Lower leg skin (tissue), 4 donors: ENCODE data around the gene MT1X. TPM values are rescaled to one million over a fixed set of nuclear protein-coding genes. Genes with fewer than 3 reads are reported as not detected.

Experiments used
- DNase-seq, 2 donors: peaks; one replicate each; pipeline ENCODE4 v3.0.0-alpha.2; 2019; ENCODE audit warnings: low spot score in 2 of 2
- H3K4me3 ChIP-seq: fragments of 200-600 bp; sonication (generic); 2 replicates; pipeline ENCODE4 v1.5.1; 2017; ENCODE audit warnings: mild to moderate bottlenecking, low read depth; ENCODE audit not compliant: poor library complexity, severe bottlenecking
- POLR2A ChIP-seq, 2 donors: fragments of 450-650 bp; IDR thresholded peaks; one replicate each; pipeline ENCODE4 v1.6.1; 2016 to 2017; ENCODE audit warnings: antibody characterized with exemption in 2 of 2, mild to moderate bottlenecking in 1 of 2, moderate library complexity in 1 of 2
- WGBS, 2 donors: methylation state at CpG; one replicate each; pipeline ENCODE4 v1.1.5; 2018; 5-methylcytosine and 5-hydroxymethylcytosine counted together
- intact Hi-C: fragments of 100-400 bp; cut with DNase I; formaldehyde crosslinking; loops from one replicate; pipeline ENCODE4 v1.15.0; 2023; ENCODE audit warnings: low total_unique reads
- total RNA-seq, 4 donors: library from RNA; depleted of rRNA; stranded (reverse); fragments of >200 nt; gene quantifications; one replicate each; pipeline ENCODE4 v1.1.0, GENCODE V29; 2016
- TF ChIP-seq, protein P1 (sequence below), 3 donors: fragments of 450-650 bp; IDR thresholded peaks; one replicate each; pipeline ENCODE4 v1.5.1; 2016; ENCODE audit warnings: antibody characterized with exemption in 3 of 3, mild to moderate bottlenecking in 3 of 3, moderate library complexity in 2 of 3

Gene MT1X
- total RNA-seq, 4 donors from 2014 or later = 1,041 to 3,584 (median 2,610) TPM

DNA sequence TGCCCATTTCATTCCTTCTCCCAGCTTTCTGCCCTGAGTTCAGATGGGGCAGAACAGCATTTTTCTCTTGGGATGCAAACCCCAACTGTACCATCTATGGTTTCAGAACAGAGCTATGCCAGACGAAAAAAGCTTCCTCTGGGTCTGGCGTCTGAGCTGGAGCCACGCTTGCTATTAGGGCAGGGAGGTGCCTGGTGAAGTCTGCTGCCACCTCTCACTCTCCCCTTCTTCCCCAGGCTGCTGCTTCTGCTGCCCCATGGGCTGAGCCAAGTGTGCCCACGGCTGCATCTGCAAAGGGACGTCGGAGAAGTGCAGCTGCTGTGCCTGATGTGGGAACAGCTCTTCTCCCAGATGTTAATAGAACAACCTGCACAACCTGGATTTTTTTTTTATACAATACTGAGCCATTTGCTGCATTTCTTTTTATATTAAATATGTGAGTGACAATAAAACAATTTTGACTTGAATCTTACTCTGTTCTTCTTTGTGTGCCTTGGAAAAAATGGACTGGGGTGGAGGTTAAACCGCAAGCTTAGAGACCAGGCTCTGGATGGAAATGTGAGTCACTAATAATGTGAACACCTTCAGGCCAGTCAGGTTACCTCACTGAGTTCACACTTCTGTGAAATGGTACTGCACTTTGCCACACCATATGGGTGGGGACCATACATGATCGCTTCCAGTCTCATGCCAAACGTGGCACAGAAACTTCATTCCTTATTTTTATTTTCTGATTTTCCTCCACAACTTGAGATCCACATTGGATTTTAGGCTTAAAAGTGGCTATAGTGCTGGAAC, 45.5 kb upstream of the MT1X start:
- WGBS, 2 donors = 75 to 76% methylated on average over 9 of the region's 9 CpGs
- intact Hi-C loops = no loop called here
- H3K4me3 ChIP-seq = no peak overlapping the region
- TF ChIP-seq, protein P1, sequence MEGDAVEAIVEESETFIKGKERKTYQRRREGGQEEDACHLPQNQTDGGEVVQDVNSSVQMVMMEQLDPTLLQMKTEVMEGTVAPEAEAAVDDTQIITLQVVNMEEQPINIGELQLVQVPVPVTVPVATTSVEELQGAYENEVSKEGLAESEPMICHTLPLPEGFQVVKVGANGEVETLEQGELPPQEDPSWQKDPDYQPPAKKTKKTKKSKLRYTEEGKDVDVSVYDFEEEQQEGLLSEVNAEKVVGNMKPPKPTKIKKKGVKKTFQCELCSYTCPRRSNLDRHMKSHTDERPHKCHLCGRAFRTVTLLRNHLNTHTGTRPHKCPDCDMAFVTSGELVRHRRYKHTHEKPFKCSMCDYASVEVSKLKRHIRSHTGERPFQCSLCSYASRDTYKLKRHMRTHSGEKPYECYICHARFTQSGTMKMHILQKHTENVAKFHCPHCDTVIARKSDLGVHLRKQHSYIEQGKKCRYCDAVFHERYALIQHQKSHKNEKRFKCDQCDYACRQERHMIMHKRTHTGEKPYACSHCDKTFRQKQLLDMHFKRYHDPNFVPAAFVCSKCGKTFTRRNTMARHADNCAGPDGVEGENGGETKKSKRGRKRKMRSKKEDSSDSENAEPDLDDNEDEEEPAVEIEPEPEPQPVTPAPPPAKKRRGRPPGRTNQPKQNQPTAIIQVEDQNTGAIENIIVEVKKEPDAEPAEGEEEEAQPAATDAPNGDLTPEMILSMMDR (IDR thresholded peaks at IDR 0.05) = no peak
- no peak for TF ChIP-seq POLR2A (IDR thresholded peaks at IDR 0.05)
- DNase-seq = no peak

DNA sequence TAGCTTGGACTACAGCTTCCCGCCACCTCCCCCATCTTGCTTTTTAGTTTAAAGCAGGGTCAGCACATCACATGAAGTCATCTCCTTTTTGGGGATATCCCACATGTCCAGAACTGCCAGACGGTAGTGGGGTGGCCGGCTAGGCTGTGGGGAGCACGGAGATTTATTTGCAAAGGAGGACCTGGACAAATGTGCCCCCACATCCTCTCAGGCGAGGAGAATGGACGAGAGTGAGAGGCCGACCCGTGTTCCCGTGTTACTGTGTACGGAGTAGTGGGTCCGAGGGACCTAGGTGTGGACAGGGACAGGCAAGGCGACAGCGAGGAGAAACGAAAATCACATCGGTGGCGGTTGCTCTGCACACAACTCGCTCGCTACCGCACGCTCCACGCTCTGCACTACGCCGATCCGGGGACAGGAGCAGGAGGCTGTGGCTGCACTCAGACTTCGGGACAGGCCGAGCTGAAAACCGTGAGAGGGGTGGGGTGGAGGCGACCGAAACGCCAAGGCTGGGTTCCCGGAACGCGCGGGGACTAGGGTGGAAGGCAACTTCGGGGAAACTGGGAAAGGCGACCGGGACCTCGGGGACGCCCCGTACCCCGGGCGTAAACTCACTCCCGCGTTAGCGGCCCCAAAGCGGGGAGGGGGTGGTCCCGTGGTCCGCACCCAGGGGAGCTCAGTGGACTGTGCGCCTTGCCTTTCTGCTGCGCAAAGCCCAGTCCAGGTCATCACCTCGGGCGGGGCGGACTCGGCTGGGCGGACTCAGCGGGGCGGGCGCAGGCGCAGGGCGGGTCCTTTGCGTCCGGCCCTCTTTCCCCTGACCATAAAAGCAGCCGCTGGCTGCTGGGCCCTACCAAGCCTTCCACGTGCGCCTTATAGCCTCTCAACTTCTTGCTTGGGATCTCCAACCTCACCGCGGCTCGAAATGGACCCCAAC, 44.2 kb upstream of the MT1X start, which contains the start of gene MT1A:
TSS of gene MT1A (plus strand) at position 853 of the 937 bp plus-strand sequence. CDS start at position 926, 73 bp downstream.
- H3K4me3 ChIP-seq = no peak within 1 kb of the TSS
- WGBS, 2 donors = 21 to 25% methylated on average over 63 to 66 of the region's 68 CpGs
- intact Hi-C loops = no loop called here
- TF ChIP-seq, protein P1 (IDR thresholded peaks at IDR 0.05) = no peak
- TF ChIP-seq POLR2A (IDR thresholded peaks at IDR 0.05) = no peak
- peak; percentile 74 to 97 for DNase-seq

DNA sequence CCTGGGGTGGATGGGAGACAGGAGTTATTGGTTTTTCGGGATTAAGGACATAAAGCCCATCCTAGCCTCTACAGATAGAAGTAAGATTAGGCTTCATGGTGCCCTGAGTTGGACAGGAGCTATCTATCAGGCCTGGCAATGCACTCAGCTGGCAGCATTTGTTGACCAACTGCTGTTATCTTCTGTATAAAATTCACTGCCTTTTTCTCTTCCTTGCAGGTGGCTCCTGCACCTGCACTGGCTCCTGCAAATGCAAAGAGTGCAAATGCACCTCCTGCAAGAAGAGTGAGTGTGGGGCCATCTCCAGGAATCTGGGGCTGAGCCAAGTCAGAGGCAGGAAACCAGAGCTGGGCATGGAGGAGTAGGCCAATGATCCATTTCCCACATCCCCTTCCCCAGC, 43.2 kb upstream of the MT1X start:
- 80 to 93% methylated on average over 1 of the region's 1 CpG for WGBS, 2 donors
- no peak overlapping the region for H3K4me3 ChIP-seq
- no peak for DNase-seq
- TF ChIP-seq, protein P1 (IDR thresholded peaks at IDR 0.05) = no peak
- no peak for TF ChIP-seq POLR2A (IDR thresholded peaks at IDR 0.05)
- intact Hi-C loops = no loop called here

DNA sequence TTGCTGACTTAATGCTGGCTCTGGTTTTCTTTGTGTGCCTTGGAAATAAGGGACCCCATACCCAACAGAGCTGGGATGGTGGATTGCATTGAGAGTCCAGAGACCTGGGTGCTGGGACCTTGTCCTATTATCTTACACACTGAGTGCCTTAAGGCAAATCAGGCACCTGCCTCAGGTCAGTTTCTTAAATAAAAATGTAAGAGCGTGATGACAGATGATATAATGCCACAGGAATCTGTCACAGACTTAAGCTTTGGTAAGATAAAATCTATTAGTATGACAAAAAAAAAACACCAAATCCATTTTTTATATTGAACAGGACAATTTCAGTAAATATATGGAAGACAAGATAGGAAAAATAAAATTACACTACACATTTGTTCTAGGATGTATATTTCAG, 42.2 kb upstream of the MT1X start:
- TF ChIP-seq, protein P1 (IDR thresholded peaks at IDR 0.05) = no peak
- TF ChIP-seq POLR2A (IDR thresholded peaks at IDR 0.05) = no peak
- DNase-seq = no peak
- no peak overlapping the region for H3K4me3 ChIP-seq
- intact Hi-C loops = no loop called here
- WGBS, 2 donors = 93 to 94% methylated on average over 1 of the region's 1 CpG

DNA sequence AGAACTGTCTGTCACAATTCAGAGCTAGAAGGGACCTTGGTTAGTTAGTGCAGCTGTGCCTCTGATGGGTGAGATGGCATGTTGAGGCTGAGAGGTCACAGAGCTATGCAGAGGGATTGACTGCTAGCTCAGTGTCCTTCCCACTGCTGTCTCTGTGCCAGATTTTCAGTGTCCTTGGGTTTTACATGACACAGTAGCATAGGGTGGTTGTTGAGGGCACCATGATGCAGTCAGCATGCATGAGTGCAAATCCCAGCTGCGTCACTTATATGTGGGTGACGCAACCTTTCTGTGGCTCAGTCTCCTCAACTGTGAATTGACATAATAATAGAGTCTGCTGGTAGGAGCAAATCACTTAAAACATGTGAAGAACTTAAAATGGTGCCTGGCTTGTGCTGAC, 41.1 kb upstream of the MT1X start:
- intact Hi-C loops = no loop called here

More for the DNA sequence above, 41.1 kb upstream of the MT1X start:
- WGBS, 2 donors = 70 to 85% methylated on average over 2 of the region's 2 CpGs
- no peak for DNase-seq
- TF ChIP-seq POLR2A (IDR thresholded peaks at IDR 0.05) = no peak
- TF ChIP-seq, protein P1 (IDR thresholded peaks at IDR 0.05) = no peak
- H3K4me3 ChIP-seq = no peak overlapping the region
